K562 (cell line): ENCODE data around the gene OXLD1.

ENCODE experiments used
- CTCF ChIP-seq, 3 experiments: IDR thresholded peaks in 2 of 3; conservative IDR thresholded peaks in 1 of 3; 2 replicates each; pipeline ENCODE4 v1.5.1; 2011 to 2012; ENCODE audit warnings: low read length in 3 of 3, mild to moderate bottlenecking in 3 of 3, control low read depth in 2 of 3, improper control_type of control experiment in 1 of 3, inconsistent platforms in 1 of 3, low read depth in 1 of 3, mixed read lengths in 1 of 3, moderate library complexity in 1 of 3; ENCODE audit not compliant: insufficient read depth in 2 of 3
- EP300 ChIP-seq: IDR thresholded peaks from 2 replicates; pipeline ENCODE4 v1.6.1; 2012; ENCODE audit warnings: low read length, improper control_type of control experiment
- MTF1 ChIP-seq: fragments of 250-450 bp; sonication (Bioruptor Pico); IDR thresholded peaks from 2 replicates; pipeline ENCODE4 v1.9.0; 2021; ENCODE audit warnings: moderate library complexity, mild to moderate bottlenecking, inconsistent platforms, borderline replicate concordance
- NFYB ChIP-seq: IDR thresholded peaks from 2 replicates; pipeline ENCODE4 v1.6.1; 2011; ENCODE audit warnings: mild to moderate bottlenecking, moderate library complexity; ENCODE audit not compliant: insufficient read length; ENCODE audit errors: extremely low read depth
- PHB ChIP-seq: fragments of 250-450 bp; sonication (Bioruptor Pico); IDR thresholded peaks from 2 replicates; pipeline ENCODE4 v1.5.0; 2021
- PRMT5 ChIP-seq: sonication (generic); formaldehyde crosslinking; IDR thresholded peaks from 2 replicates; pipeline ENCODE4 v1.5.0; 2020; ENCODE audit warnings: missing genetic modification reagents
- RFX7 ChIP-seq: fragments of 250-450 bp; sonication (Bioruptor Pico); IDR thresholded peaks from 2 replicates; pipeline ENCODE4 v1.5.1; 2021; ENCODE audit warnings: mild to moderate bottlenecking
- ZBTB26 ChIP-seq: fragments of 450-650 bp; formaldehyde crosslinking; IDR thresholded peaks from 2 replicates; pipeline ENCODE4 v1.4.0; 2022; ENCODE audit warnings: missing genetic modification characterization

GRCh38 chr17:81651692-81652091 lies 14.7 kb downstream of the OXLD1 start:
- no peak for TF ChIP-seq CTCF (IDR thresholded peaks at IDR 0.05 in 2 of 3, conservative IDR thresholded peaks at IDR 0.05 in 1 of 3; ENCODE audit: insufficient read depth in 2 of 3, low read depth in 1 of 3, low read length in 3 of 3)
- no peak for TF ChIP-seq ZBTB26 (CRISPR knock-in tag)
- TF ChIP-seq MTF1 (CRISPR knock-in tag), result no peak
- TF ChIP-seq PHB (CRISPR knock-in tag), result no peak
- no peak for TF ChIP-seq PRMT5 (CRISPR knock-in tag)
- no peak for TF ChIP-seq EP300
- no peak for TF ChIP-seq RFX7 (CRISPR knock-in tag)
- TF ChIP-seq NFYB, result no peak
